GM19467 (cell line): Measurements from ENCODE around the gene CLCN7.

Experiments used
- ATAC-seq: cut with Tn5 transposase; IDR thresholded peaks from one replicate; pipeline ENCODE4 v1.9.1; 2021; ENCODE audit warnings: mild to moderate bottlenecking, moderate library complexity; ENCODE audit not compliant: unreplicated experiment

The CLCN7 gene

GRCh38 chr16:1502092-1503004, 27.5 kb upstream of the CLCN7 start:
- ATAC-seq, result no peak

GRCh38 chr16:1501630-1502029, 26.8 kb upstream of the CLCN7 start:
- ATAC-seq, result no peak

- ATAC-seq, result no peak
These were observed 25.8 kb upstream of the CLCN7 start for GRCh38 chr16:1500465-1501150.

- ATAC-seq, result no peak
These were observed 25.1 kb upstream of the CLCN7 start for GRCh38 chr16:1499756-1500464.

DNA sequence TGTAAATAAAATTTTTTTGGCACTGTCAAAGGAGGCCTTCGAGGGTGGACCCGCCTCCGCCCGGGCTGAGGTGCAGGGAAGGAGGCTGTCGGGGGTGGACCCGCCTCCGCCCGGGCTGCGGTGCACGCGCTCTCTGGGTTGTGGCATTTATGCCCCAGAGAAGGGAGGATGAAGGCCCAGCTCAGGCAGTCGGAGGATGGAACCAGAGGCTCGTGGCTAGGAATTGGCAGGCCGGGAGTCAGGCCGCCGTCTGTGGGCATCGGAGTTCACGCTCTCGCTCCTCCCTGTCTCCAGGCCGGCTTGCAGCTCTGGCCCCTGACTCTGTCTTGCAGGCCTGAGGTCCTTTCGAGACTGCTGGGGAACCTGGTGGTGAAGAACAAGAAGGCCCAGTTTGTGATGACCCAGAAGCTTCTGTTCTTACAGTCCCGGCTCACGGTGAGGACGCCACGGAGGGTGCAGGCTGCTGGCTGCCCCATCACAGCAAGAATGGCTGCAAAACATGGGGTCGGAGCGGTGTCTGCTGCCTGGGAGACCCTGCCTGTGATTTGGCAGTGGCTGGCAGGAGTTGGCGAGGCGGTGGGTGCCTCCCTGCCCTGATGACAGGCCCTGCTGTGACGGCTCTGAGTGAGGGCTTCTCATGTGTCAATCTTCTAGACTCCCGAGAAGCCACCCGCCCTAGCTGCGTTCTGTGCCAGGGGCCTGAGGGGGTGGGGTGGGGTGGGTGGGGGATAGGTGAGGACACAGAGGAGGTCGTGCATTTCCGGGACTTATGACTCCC, 24.3 kb upstream of the CLCN7 start:
- ATAC-seq, result no peak

DNA sequence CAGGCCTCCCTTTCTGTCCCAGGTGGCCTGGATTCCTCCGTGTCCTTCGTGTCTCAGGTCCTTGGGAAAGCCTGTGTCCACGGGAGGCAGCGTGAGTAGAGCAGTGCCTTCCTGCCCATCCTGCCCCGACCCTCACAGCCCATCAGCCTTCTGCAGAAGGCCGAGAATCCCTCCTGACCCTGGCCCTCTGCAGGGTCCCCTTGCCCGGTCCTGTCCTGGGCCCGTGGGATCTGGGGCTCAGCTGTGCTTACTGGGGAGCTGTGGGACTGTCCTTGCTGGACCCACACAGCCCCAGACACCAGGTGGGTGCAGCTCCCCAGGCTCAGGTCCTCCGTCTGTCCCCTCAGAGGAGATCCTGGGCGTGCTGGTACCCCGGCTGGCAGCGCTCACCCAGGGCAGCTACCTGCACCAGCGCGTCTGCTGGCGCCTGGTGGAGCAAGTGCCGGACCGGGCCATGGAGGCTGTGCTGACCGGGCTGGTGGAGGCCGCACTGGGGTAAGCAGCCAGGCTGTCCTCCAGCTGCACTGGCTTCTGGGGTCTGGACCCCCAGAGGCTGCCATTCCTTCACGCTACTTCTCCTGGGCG, 22.3 kb upstream of the CLCN7 start:
- no peak for ATAC-seq

DNA sequence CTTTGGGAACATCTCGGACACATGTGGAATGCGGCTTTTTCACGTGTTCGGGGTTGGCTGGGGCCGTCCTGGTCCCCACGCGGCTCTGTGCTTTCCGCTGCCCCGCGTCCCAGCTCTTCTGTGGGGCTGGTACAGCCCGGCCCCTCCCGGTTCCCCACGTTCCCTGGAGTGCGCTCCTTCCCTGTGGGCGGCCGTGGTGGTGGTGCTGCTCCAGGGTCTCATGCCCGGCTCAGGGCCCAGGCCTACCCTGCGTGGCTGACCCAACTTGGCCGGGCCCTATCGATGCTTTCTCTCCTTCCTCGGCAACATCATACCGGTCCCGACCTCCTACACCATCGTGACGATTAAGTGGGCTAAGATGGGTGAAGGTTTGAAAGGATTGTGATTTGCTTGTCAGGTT, 21.6 kb upstream of the CLCN7 start:
- no peak for ATAC-seq

DNA sequence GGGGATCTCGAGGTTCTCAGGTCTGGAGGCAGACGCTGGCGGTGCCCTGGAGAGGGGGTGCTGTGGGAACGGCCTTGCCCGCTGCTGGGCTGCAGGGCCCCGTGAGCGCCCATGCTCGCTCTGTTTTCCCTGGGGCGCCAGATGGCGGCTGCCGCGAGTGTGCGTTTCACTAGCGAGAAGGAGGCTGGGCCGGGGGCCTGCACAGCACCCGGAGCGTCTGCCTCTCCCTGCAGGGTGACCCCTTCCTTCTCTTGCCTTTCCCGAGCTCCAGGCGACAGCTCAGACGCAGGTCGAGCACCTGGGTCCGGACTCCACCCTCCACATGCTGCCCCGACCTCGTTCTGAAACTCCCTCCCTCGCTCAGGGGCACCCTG, 21.0 kb upstream of the CLCN7 start:
- no peak for ATAC-seq

DNA sequence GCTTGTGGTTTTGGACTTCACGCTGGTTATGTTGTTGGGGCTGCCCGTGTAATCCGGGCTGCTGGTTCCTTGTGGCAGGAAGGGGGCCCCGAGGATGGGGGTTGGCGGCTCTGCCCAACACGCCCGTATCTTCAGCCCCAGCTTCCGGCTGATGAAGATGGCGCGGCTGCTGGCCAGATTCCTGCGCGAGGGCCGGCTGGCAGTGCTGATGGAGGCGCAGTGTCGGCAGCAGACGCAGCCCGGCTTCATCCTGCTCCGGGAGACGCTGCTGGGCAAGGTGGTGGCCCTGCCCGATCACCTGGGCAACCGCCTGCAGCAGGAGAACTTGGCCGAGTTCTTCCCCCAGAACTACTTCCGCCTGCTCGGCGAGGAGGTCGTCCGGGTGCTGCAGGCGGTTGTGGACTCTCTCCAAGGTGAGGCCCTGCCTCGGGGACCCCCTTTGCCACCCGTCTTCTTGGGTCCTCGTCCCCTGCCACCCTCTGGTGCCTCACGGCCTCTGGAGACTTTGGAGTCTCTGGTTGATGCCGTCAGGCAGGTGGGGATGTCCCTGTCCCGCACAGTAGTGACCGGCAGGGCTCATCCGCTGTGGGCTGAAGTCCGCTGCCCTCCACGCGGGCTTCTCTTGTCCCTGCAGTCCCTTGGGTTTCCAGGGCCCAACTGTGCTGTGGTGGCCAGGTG, 20.5 kb upstream of the CLCN7 start:
- no peak for ATAC-seq

- no peak for ATAC-seq
These were observed 19.9 kb upstream of the CLCN7 start for GRCh38 chr16:1494711-1495110.

DNA sequence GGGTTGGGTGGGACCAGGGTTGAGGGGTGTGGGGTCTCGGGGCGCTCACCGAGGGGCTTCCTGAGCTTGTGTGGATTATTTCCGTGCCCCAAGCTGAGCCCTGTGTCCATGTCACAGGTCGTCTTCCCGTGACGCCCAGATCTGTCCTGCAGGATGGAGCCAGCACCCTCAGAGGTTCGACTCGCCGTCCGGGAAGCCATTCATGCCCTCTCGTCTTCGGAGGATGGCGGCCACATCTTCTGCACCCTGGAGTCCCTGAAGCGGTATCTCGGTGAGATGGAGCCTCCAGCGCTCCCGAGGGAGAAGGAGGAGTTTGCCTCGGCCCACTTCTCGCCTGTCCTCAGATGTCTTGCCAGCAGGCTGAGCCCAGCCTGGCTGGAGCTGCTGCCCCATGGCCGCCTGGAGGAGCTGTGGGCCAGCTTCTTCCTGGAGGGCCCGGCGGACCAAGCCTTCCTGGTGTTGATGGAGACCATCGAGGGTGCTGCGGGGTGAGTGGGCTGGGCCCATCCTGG, 19.4 kb upstream of the CLCN7 start:
- no peak for ATAC-seq

DNA sequence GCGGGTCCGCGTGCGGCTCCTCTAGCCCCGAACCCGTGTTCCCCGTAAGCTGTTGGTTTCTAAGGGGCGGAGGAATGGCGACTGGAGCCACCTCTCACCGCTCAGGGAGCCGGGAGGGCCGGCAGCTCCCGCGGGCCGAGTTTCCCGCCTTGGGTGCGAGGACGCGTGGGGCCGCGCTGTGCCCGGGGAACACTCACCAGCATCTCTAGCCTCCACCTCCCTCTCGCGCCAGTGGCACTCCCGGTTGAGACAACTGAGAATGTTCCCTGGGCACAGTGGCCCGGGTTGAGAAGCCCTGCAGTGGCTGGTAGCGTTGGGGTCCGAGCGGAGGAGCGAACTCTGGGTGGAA, 18.9 kb upstream of the CLCN7 start:
- no peak for ATAC-seq

GRCh38 chr16:1492923-1493745, 18.3 kb upstream of the CLCN7 start, which contains the start of gene TELO2:
TELO2 (plus strand) TSS chr16:1493360; CDS start chr16:1494282, 922 bp downstream.
- peak; percentile 46 for ATAC-seq

GRCh38 chr16:1492082-1492922, 17.5 kb upstream of the CLCN7 start:
- no peak for ATAC-seq

DNA sequence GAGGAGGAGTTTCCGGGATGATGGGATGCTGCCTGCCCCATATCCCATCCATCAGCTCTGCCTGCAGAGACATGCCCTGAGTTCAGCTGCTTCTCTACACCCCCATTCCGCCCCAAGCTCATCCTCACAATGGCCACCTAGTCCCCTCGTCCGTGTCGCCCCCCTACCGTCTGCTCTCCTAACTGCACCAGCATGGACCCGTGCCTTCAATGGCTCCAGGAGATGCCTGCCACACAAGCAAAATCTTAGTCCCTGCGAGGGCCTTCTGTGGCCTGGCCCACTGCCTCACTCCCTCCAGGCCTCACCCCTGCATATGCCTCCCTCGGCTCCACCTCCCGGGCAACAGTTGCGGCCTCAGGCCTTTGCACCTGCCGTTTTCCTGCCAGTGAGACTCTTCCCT, 16.5 kb upstream of the CLCN7 start:
- ATAC-seq, result no peak

DNA sequence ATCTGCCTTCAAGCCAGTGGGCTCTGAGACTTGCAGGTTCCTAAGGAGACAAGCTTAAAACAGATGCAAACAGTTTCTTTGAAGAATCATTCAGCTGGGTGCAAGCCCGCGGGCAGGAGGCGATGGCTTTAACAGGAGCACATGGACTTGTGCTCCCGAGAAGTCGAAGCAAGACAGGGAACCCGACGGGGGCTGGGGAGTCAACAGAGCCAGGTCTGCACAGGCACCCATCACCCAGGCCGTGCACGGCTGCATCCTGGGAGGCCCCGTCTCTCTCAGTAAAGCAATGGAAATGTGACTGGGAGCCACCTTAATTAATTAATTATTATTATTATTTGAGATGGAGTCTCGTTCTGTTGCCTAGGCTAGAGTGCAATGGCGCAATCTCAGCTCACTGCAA, 14.2 kb upstream of the CLCN7 start:
- no peak for ATAC-seq

GRCh38 chr16:1488619-1489018, 13.8 kb upstream of the CLCN7 start, which contains the start of gene PTX4:
PTX4 (minus strand) TSS chr16:1488944; CDS start chr16:1488909, 35 bp downstream.
- no peak for ATAC-seq

DNA sequence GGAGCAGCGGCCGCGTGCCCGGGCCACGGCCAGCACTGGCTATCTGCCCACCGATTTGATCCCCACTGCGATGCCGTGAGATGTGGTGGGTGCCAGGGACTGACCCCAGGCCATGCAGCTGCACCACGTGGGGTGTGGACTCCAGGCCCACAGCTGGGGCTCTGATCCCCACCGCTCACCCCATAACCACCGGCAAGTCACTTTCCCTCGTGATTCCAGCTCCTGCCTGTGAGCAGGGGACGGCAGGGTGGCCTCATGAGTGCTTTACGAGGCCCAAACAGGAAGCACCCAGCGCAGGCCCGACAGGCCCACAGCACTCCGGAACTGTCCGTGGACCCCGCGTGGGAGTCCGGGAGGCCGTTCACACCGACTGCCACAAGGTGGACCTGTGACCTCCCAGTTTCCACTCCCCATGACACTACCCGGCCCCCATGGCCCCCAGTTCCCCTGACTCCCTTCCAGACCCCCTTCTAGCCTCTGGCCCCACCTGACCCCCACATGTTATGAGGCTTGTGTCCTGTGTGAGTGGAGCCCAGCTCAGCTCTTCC, 13.3 kb upstream of the CLCN7 start:
- ATAC-seq, result no peak
